ENCODE results near the gene TECPR2. TPM values are rescaled to one million over a fixed set of nuclear protein-coding genes. Genes with fewer than 3 reads are reported as not detected.

TECPR2 gene
- total RNA-seq, 1 donor from 2014 or later: 27.0 TPM

DNA sequence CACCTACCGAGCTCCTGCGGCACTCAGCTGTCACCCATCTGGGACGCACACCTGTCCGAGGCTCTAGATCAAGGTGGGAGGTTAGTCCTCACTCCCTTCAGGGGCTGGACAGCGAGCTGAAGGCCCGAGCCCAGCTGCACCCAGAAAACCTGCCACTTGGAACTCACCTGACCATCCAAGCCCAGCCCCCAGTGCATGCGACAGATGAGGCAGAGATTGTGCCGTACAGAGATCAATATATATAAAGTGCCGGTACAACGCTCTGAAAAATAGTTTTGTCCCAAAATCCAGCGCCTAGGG lies 143.8 kb downstream of the TECPR2 start:
- Mint-ChIP-seq H3K27me3 (ENCODE audit: low read depth) (no peaks in the 10 kb centered on the region), H3K4me1 (peaks cover 27% of the 10 kb centered on the region), H3K27ac (ENCODE audit: unreplicated experiment) (no peak overlapping the region), H3K4me3 (peak overlapping the region; percentile 68), H3K36me3 (ENCODE audit: low read depth) (peaks cover 3% of the 10 kb centered on the region), H3K9me3 (no peaks in the 10 kb centered on the region)
- no peak for TF ChIP-seq CTCF (conservative IDR thresholded peaks at IDR 0.05)
- no peak for DNase-seq (ENCODE audit: low read depth, low spot score)

DNA sequence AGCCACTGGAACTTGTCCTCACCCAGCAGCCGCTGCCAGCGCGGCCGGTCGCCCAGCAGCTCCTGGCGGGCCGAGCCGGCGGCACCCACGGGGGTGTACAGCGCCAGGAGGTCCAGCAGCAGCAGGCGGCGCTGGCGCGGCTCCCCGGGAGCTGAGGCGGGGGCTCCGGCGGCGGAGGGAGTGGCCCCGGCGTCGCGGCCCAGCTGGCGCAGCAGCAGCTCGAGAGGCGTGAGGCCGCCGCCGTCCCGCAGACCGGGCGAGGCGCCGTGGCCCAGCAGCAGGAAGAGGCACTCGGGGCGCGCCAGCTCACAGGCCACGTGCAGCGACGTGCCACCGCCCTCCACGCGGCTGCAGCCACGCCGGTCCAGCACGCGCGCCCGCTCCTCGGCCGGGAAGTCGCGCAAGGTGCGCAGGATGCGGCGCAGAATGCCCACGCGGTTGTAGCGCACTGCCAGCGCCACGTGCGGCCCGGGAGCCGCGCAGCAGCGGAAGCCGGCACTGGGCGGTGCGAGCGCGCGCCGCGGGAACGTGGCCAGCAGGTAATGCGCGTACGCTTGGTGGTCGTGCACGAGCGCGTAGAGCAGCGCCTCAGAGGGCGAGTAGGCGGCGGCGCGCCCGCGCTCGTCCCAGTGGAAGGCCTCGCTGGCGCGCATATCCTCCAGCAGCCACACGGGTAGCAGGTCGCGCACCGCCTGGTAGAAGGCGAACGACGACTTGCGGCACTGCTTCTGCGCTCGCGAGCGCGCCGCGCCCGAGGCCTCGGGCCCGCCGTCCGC lies 144.5 kb downstream of the TECPR2 start:
- Mint-ChIP-seq H3K27ac (ENCODE audit: unreplicated experiment) (no peak overlapping the region), H3K4me3 (no peak overlapping the region), H3K9me3 (no peaks in the 10 kb centered on the region), H3K4me1 (peaks cover 34% of the 10 kb centered on the region), H3K36me3 (ENCODE audit: low read depth) (peaks cover 3% of the 10 kb centered on the region), H3K27me3 (ENCODE audit: low read depth) (no peaks in the 10 kb centered on the region)
- DNase-seq (ENCODE audit: low read depth, low spot score): no peak
- TF ChIP-seq CTCF (conservative IDR thresholded peaks at IDR 0.05): no peak

- Mint-ChIP-seq H3K4me3 (peak overlapping the region; percentile 90), H3K27ac (ENCODE audit: unreplicated experiment) (no peak overlapping the region), H3K36me3 (ENCODE audit: low read depth) (peaks cover 3% of the 10 kb centered on the region), H3K27me3 (ENCODE audit: low read depth) (no peaks in the 10 kb centered on the region), H3K9me3 (no peaks in the 10 kb centered on the region), H3K4me1 (peaks cover 36% of the 10 kb centered on the region)
- no peak for DNase-seq (ENCODE audit: low read depth, low spot score)
- TF ChIP-seq CTCF (conservative IDR thresholded peaks at IDR 0.05): no peak
These were observed 145.1 kb downstream of the TECPR2 start for GRCh38 chr14:102507857-102508312.

DNA sequence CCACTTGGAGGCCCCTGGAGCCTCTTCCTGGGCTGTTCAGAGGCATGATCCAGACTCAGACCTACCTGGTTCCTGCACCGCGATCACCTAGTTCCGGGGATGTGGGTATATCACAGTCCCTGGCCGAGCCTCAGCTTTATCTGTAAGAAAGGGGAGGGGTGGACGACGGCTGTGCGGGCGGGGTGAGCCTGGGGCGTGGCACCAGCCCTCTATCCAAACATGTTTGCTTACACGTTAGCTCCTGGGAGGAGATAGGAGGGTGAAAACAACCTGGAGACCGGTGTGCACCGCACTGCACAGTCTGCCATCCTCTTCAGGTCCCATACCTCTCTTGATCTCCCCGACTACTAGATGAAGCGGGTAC lies 145.7 kb downstream of the TECPR2 start:
- TF ChIP-seq CTCF (conservative IDR thresholded peaks at IDR 0.05): no peak
- no peaks in the 10 kb centered on the region for H3K9me3 Mint-ChIP-seq
- DNase-seq (ENCODE audit: low read depth, low spot score): no peak
- H3K4me3 Mint-ChIP-seq: peak overlapping the region; percentile 90
- H3K27ac Mint-ChIP-seq (ENCODE audit: unreplicated experiment): peak overlapping the region; percentile 31
- H3K4me1 Mint-ChIP-seq: peaks cover 36% of the 10 kb centered on the region
- no peaks in the 10 kb centered on the region for H3K27me3 Mint-ChIP-seq (ENCODE audit: low read depth)
- peaks cover 3% of the 10 kb centered on the region for H3K36me3 Mint-ChIP-seq (ENCODE audit: low read depth)

GRCh38 chr14:102508774-102509745 lies 146.3 kb downstream of the TECPR2 start:
- H3K27ac Mint-ChIP-seq (ENCODE audit: unreplicated experiment): peak overlapping the region; percentile 31
- H3K4me1 Mint-ChIP-seq: peaks cover 36% of the 10 kb centered on the region
- peak overlapping the region; percentile 90 for H3K4me3 Mint-ChIP-seq
- DNase-seq (ENCODE audit: low read depth, low spot score): no peak
- no peaks in the 10 kb centered on the region for H3K27me3 Mint-ChIP-seq (ENCODE audit: low read depth)
- H3K9me3 Mint-ChIP-seq: no peaks in the 10 kb centered on the region
- TF ChIP-seq CTCF (conservative IDR thresholded peaks at IDR 0.05): no peak
- H3K36me3 Mint-ChIP-seq (ENCODE audit: low read depth): peaks cover 3% of the 10 kb centered on the region
